Activated CD8-positive, alpha-beta memory T cell treated with anti-CD3 and anti-CD28 coated beads, Interleukin-2, amount 10 ng/mL, durations not matched to agents 7 days and 5 days (primary cell): ENCODE results near the gene C9orf50. TPM values are rescaled to one million over a fixed set of nuclear protein-coding genes. Genes with fewer than 3 reads are reported as not detected.
"Not testable (repeated sequence)": the region's sequence is repeated elsewhere in the genome, so short reads cannot be mapped to it uniquely, and the experiment has no call there.

ENCODE experiments used
- ATAC-seq: fragments of 150-1000 bp; cut with Tn5 transposase; one replicate; pipeline ENCODE4 v1.10.0; 2021; ENCODE audit warnings: moderate library complexity
- CTCF ChIA-PET: fragments of 350-600 bp; sonication (Branson Sonifier 250); formaldehyde crosslinking; loops from one replicate; lab custom pipeline; 2021; ENCODE audit warnings: antibody characterized with exemption; lab: Charles Lee
- DNase-seq: peaks from one replicate; pipeline ENCODE4 v3.0.0-alpha.2; 2020
- H3K27ac Mint-ChIP-seq: one replicate; pipeline ENCODE4 v1.8.0; 2021; ENCODE audit warnings: mild to moderate bottlenecking, mixed read lengths
- H3K27me3 Mint-ChIP-seq: one replicate; pipeline ENCODE4 v1.8.0; 2021; ENCODE audit warnings: mixed read lengths
- H3K36me3 Mint-ChIP-seq: one replicate; pipeline ENCODE4 v1.8.0; 2021; ENCODE audit warnings: mild to moderate bottlenecking, mixed read lengths
- H3K4me1 Mint-ChIP-seq: one replicate; pipeline ENCODE4 v1.8.0; 2021; ENCODE audit warnings: mixed read lengths
- H3K4me3 Mint-ChIP-seq: one replicate; pipeline ENCODE4 v1.8.0; 2021; ENCODE audit warnings: mild to moderate bottlenecking, moderate library complexity, mixed read lengths
- H3K9me3 Mint-ChIP-seq: one replicate; pipeline ENCODE4 v1.8.0; 2022; ENCODE audit warnings: low read depth, mixed read lengths
- total RNA-seq, 2 experiments: library from RNA; stranded (reverse); gene quantifications; one replicate each; pipeline ENCODE4 v1.2.3, GENCODE V29; 2021

C9orf50 gene
- total RNA-seq, 2 experiments from 2014 or later = not detected

GRCh38 chr9:129643706-129644105, 22.8 kb upstream of the C9orf50 start:
- no peak overlapping the region for H3K27ac Mint-ChIP-seq
- no peaks in the 10 kb centered on the region for H3K9me3 Mint-ChIP-seq
- H3K36me3 Mint-ChIP-seq = no peaks in the 10 kb centered on the region
- ATAC-seq (no peak), DNase-seq (no peak)
- peaks cover 19% of the 10 kb centered on the region for H3K4me1 Mint-ChIP-seq
- no peaks in the 10 kb centered on the region for H3K27me3 Mint-ChIP-seq
- CTCF ChIA-PET = interaction anchor here (0.8 to 5.3 kb wide), 9 partner anchors 18 to 512 kb away, joined by 3 to 48 read pairs (median 3); partner anchors contain the start of gene NTMT1
- H3K4me3 Mint-ChIP-seq = no peak overlapping the region

GRCh38 chr9:129641750-129642585, 21.1 kb upstream of the C9orf50 start, which contains the start of gene ASB6:
ASB6 (minus strand) TSS chr9:129642151; CDS start chr9:129641999, 152 bp downstream.
- peak within 1 kb of the TSS; percentile 83 for H3K4me3 Mint-ChIP-seq
- peak within 1 kb of the TSS; percentile 83 for H3K27ac Mint-ChIP-seq
- H3K9me3 Mint-ChIP-seq = no peaks in the 10 kb centered on the region
- H3K27me3 Mint-ChIP-seq = no peaks in the 10 kb centered on the region
- CTCF ChIA-PET = interaction anchor here (0.7 to 5.3 kb wide), 15 partner anchors 9 to 510 kb away, joined by 3 to 48 read pairs (median 4); partner anchors contain the start of gene NTMT1
- ATAC-seq = peak; percentile 94
- DNase-seq = peak; percentile 95
- H3K36me3 Mint-ChIP-seq = peaks cover 10% of the 10 kb centered on the region
- H3K4me1 Mint-ChIP-seq = peaks cover 21% of the 10 kb centered on the region

- Mint-ChIP-seq H3K9me3 (no peaks in the 10 kb centered on the region), H3K4me3 (peak overlapping the region; percentile 83), H3K36me3 (peaks cover 10% of the 10 kb centered on the region), H3K27me3 (no peaks in the 10 kb centered on the region), H3K4me1 (peaks cover 21% of the 10 kb centered on the region), H3K27ac (peak overlapping the region; percentile 80)
- peak; percentile 50 for DNase-seq
- peak; percentile 47 for ATAC-seq
- CTCF ChIA-PET = interaction anchor here (1.0 to 5.3 kb wide), 6 partner anchors 11 to 467 kb away, joined by 3 to 48 read pairs (median 6); partner anchors contain the start of gene NTMT1
Observed at GRCh38 chr9:129640871-129641749, 20.2 kb upstream of the C9orf50 start.

GRCh38 chr9:129640086-129640870, 19.4 kb upstream of the C9orf50 start:
- H3K4me1 Mint-ChIP-seq = peaks cover 21% of the 10 kb centered on the region
- peak overlapping the region; percentile 83 for H3K4me3 Mint-ChIP-seq
- H3K27ac Mint-ChIP-seq = peak overlapping the region; percentile 3
- DNase-seq (no peak), ATAC-seq (no peak)
- H3K27me3 Mint-ChIP-seq = no peaks in the 10 kb centered on the region
- CTCF ChIA-PET = interaction anchor here (1.0 to 5.3 kb wide), 8 partner anchors 11 to 508 kb away, joined by 3 to 48 read pairs (median 5); partner anchors contain the start of gene NTMT1
- H3K36me3 Mint-ChIP-seq = peaks cover 11% of the 10 kb centered on the region
- H3K9me3 Mint-ChIP-seq = no peaks in the 10 kb centered on the region

- peaks cover 21% of the 10 kb centered on the region for H3K4me1 Mint-ChIP-seq
- no peak overlapping the region for H3K4me3 Mint-ChIP-seq
- H3K27me3 Mint-ChIP-seq = no peaks in the 10 kb centered on the region
- CTCF ChIA-PET = interaction anchor here (0.6 to 5.3 kb wide), 6 partner anchors 14 to 1174 kb away, joined by 3 to 48 read pairs (median 4); partner anchors contain the start of gene NTMT1
- no peak for DNase-seq
- peaks cover 16% of the 10 kb centered on the region for H3K36me3 Mint-ChIP-seq
- H3K27ac Mint-ChIP-seq = no peak overlapping the region
- H3K9me3 Mint-ChIP-seq = no peaks in the 10 kb centered on the region
- no peak for ATAC-seq
Observed at GRCh38 chr9:129639756-129640085, 18.8 kb upstream of the C9orf50 start.

GRCh38 chr9:129639034-129639630, 18.2 kb upstream of the C9orf50 start:
- CTCF ChIA-PET = interaction anchor here (0.6 to 5.3 kb wide), 6 partner anchors 13 to 1174 kb away, joined by 3 to 48 read pairs (median 4); partner anchors contain the start of gene NTMT1
- H3K36me3 Mint-ChIP-seq = peaks cover 17% of the 10 kb centered on the region
- no peak overlapping the region for H3K4me3 Mint-ChIP-seq
- ATAC-seq = no peak
- no peak overlapping the region for H3K27ac Mint-ChIP-seq
- no peak for DNase-seq
- no peaks in the 10 kb centered on the region for H3K27me3 Mint-ChIP-seq
- H3K4me1 Mint-ChIP-seq = peaks cover 21% of the 10 kb centered on the region
- no peaks in the 10 kb centered on the region for H3K9me3 Mint-ChIP-seq

- Mint-ChIP-seq H3K4me3 (no peak overlapping the region), H3K27ac (no peak overlapping the region)
- no peak for ATAC-seq
Observed at GRCh38 chr9:129637673-129638439, 17.0 kb upstream of the C9orf50 start.

GRCh38 chr9:129637102-129637501, 16.2 kb upstream of the C9orf50 start:
- CTCF ChIA-PET = interaction anchor here (1.7 kb wide), 1 partner anchor 13 kb away, joined by 5 read pairs; no protein-coding TSS in a partner anchor
- no peak overlapping the region for H3K27ac Mint-ChIP-seq
- no peaks in the 10 kb centered on the region for H3K9me3 Mint-ChIP-seq
- no peak for DNase-seq
- H3K4me1 Mint-ChIP-seq = peaks cover 18% of the 10 kb centered on the region
- peaks cover 19% of the 10 kb centered on the region for H3K36me3 Mint-ChIP-seq
- H3K27me3 Mint-ChIP-seq = no peaks in the 10 kb centered on the region
- ATAC-seq = no peak
- H3K4me3 Mint-ChIP-seq = no peak overlapping the region

More at GRCh38 chr9:129637673-129638439, 17.0 kb upstream of the C9orf50 start:
- CTCF ChIA-PET = interaction anchor here (1.7 kb wide), 1 partner anchor 14 kb away, joined by 5 read pairs; no protein-coding TSS in a partner anchor
- DNase-seq = no peak
- Mint-ChIP-seq H3K4me1 (peaks cover 21% of the 10 kb centered on the region), H3K36me3 (peaks cover 19% of the 10 kb centered on the region), H3K27me3 (no peaks in the 10 kb centered on the region), H3K9me3 (no peaks in the 10 kb centered on the region)

- not testable (repeated sequence) for DNase-seq, H3K27ac Mint-ChIP-seq, ATAC-seq, H3K27me3 Mint-ChIP-seq, H3K4me3 Mint-ChIP-seq, H3K9me3 Mint-ChIP-seq
- CTCF ChIA-PET = interaction anchor here (1.7 kb wide), 1 partner anchor 12 kb away, joined by 5 read pairs; no protein-coding TSS in a partner anchor
- peaks cover 23% of the 10 kb centered on the region for H3K4me1 Mint-ChIP-seq
- peaks cover 19% of the 10 kb centered on the region for H3K36me3 Mint-ChIP-seq
Observed at GRCh38 chr9:129636343-129636742, 15.4 kb upstream of the C9orf50 start.

GRCh38 chr9:129635099-129636065, 14.5 kb upstream of the C9orf50 start:
- no peak overlapping the region for H3K27ac Mint-ChIP-seq
- CTCF ChIA-PET = interaction anchor here (0.6 kb wide), 1 partner anchor 148 kb away, joined by 3 read pairs; no protein-coding TSS in a partner anchor
- H3K4me3 Mint-ChIP-seq = no peak overlapping the region
- DNase-seq (no peak), ATAC-seq (no peak)
- H3K4me1 Mint-ChIP-seq = peaks cover 23% of the 10 kb centered on the region
- no peaks in the 10 kb centered on the region for H3K9me3 Mint-ChIP-seq
- H3K27me3 Mint-ChIP-seq = no peaks in the 10 kb centered on the region
- peaks cover 19% of the 10 kb centered on the region for H3K36me3 Mint-ChIP-seq
